GM19468 (cell line): ENCODE results near the gene DPP4.

ENCODE experiments used
- ATAC-seq: cut with Tn5 transposase; IDR thresholded peaks from one replicate; pipeline ENCODE4 v1.9.1; 2021; ENCODE audit warnings: mild to moderate bottlenecking, moderate library complexity, moderate number of reproducible peaks; ENCODE audit not compliant: unreplicated experiment; ENCODE audit errors: extremely low read depth

Gene DPP4

GRCh38 chr2:162086904-162087303 lies 12.9 kb upstream of the DPP4 start:
- no peak for ATAC-seq

GRCh38 chr2:162085090-162085891 lies 11.3 kb upstream of the DPP4 start:
- ATAC-seq, result no peak

- no peak for ATAC-seq
These were observed 10.5 kb upstream of the DPP4 start for GRCh38 chr2:162084536-162084935.

GRCh38 chr2:162082681-162083080 lies 8.7 kb upstream of the DPP4 start:
- no peak for ATAC-seq

- ATAC-seq, result no peak
These were observed 8.0 kb upstream of the DPP4 start for GRCh38 chr2:162082036-162082435.

GRCh38 chr2:162079514-162079913 lies 5.5 kb upstream of the DPP4 start:
- no peak for ATAC-seq

- no peak for ATAC-seq
These were observed 1.7 kb upstream of the DPP4 start for GRCh38 chr2:162075689-162076132.

GRCh38 chr2:162074928-162075688 lies 1.1 kb upstream of the DPP4 start:
- no peak for ATAC-seq

GRCh38 chr2:162074632-162074895 lies 549 bp upstream of the DPP4 start:
- no peak for ATAC-seq

GRCh38 chr2:162072976-162073887 lies 783 bp downstream of the DPP4 start:
- no peak for ATAC-seq

GRCh38 chr2:162072181-162072702 lies 1.8 kb downstream of the DPP4 start:
- peak; percentile 43 for ATAC-seq

GRCh38 chr2:162071001-162071400 lies 3.0 kb downstream of the DPP4 start:
- no peak for ATAC-seq

- no peak for ATAC-seq
These were observed 3.6 kb downstream of the DPP4 start for GRCh38 chr2:162070228-162070936.

GRCh38 chr2:162069267-162069903 lies 4.6 kb downstream of the DPP4 start:
- no peak for ATAC-seq

- ATAC-seq, result no peak
These were observed 6.4 kb downstream of the DPP4 start for GRCh38 chr2:162067596-162067995.

- no peak for ATAC-seq
These were observed 8.2 kb downstream of the DPP4 start for GRCh38 chr2:162065767-162066166.

- ATAC-seq, result no peak
These were observed 10.1 kb downstream of the DPP4 start for GRCh38 chr2:162063899-162064298.

GRCh38 chr2:162063281-162063680 lies 10.7 kb downstream of the DPP4 start:
- ATAC-seq, result no peak

GRCh38 chr2:162062559-162062958 lies 11.5 kb downstream of the DPP4 start:
- ATAC-seq, result no peak
